ENCODE results near the gene CD300LB.
"Not testable (repeated sequence)": the region's sequence is repeated elsewhere in the genome, so short reads cannot be mapped to it uniquely, and the experiment has no call there.

The CD300LB gene

DNA sequence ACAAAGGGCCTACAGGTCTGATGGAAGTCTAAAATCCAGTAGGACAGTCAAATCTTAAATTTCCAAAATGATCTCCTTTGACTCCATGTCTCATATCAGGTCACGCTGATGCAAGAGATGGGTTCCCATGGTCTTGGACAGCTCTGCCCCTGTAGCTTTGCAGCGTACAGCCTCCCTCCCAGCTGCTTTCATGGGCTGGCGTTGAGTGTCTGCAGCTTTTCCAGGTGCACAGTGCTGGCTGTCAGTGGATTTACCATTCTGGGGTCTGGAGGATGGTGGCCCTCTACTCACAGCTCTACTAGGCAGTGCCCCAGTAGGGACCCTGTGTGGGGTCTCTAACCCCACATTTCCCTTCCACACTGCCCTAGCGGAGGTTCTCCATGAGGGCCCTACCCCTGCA lies 43.0 kb downstream of the CD300LB start:
- DNase-seq = not testable (repeated sequence)

DNA sequence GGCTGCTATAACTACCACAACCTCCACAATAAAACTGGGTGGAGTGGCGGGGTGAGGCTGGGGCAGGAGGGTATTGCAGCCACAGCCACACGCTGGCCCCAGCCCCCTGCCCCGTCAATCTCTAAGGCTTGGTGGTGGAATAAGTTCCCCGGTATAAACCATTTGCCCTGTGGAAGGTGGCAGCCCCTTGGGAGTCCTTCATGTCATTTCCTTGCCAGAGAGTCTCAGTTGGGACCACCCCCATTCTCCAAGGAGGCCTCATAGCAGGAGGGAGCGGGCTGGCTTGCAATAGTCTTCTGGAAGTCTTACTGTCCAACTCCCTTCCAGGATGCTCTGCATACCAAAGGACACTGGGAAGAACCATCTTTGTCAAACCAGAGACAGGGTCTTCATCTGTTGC lies 45.4 kb downstream of the CD300LB start:
- DNase-seq = no peak

DNA sequence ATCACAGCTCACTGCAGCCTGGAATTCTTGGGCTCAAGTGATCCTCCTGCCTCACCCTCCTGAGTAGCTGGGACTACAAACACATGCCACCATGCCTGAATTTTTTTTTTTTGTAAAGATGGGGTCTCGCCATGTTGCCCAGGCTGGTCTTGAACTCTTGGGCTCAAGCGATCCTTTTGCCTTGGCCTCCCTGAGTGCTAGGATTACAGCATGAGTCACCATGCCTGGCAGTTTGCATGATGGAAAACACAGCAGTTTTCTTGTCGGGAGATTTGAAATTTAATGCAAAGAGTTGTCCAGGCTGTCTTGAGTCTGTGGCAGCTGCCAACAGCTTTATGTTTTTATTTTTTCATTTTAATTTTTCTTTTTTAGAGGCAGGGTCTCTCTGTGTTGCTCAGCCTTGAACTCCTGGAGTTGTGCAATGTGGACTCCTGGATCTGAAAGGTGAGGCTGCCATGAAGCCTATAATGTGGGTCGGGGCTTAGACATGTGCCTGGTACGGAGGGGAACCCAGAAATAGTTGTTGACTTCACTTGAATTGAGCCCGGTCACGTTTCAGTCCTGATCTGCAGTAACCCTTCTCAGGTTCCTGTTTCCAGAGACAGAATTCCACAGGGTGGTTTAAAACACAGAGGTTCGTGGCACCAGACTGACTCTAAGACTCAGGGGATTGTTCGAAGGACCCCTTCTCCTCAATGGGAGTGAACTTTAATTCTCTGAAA lies 46.1 kb downstream of the CD300LB start:
- DNase-seq = no peak

DNA sequence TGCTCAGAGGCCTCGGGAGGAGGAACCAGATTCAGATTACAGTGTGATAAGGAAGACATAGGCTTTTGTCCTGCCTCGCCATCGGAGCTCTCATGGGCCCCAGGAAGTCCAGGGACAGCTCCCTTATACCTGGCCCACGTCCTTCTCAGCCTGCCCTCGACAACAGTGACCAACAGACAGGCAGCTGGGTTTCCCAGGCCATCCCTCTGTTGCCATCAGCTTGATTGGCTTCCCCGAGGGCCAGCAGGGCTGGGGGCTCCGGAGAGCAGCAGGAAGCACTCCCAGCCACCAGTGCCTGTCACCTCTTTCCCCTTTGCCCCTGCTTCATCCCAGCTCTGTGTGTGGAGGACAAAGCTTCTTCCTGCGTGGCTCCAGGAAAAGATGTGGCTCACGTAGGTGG lies 47.2 kb downstream of the CD300LB start:
- DNase-seq = no peak

DNA sequence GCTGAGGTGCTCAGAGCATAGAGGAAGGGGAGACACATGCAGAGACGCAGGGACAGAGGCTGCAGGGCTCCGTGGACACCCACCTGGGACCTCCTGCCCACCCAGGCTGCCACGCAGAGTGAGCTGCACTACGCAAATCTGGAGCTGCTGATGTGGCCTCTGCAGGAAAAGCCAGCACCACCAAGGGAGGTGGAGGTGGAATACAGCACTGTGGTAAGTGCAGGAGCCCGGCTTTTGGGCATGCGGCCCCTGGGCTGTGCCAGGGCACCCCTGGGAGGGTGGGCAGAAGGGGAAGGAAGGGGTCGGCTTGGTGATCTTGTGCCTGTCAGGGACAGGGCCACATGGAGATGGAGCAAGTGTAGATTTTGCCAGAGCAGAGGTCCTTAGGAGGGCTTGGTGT lies 49.7 kb downstream of the CD300LB start:
- DNase-seq = no peak

DNA sequence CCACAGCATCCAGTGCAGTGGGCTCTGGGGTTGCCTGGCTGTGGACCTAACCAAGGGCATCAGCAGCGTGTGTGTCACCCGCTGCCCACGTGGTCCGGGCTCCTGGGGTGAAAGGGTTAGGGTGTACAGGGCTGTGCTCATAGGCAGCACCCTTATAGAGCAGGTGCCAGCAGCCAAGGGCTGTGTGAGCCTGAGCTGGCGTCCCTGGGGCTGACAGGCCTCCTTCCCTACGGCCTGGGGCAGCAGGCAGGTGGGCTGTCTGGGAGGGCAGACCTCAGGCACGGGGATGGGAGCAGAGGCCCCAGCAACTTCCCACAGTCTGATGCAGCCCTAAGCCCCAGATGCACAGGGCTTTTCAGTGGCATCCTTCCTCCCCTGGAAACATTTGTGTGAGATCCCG lies 51.0 kb downstream of the CD300LB start:
- no peak for DNase-seq

DNA sequence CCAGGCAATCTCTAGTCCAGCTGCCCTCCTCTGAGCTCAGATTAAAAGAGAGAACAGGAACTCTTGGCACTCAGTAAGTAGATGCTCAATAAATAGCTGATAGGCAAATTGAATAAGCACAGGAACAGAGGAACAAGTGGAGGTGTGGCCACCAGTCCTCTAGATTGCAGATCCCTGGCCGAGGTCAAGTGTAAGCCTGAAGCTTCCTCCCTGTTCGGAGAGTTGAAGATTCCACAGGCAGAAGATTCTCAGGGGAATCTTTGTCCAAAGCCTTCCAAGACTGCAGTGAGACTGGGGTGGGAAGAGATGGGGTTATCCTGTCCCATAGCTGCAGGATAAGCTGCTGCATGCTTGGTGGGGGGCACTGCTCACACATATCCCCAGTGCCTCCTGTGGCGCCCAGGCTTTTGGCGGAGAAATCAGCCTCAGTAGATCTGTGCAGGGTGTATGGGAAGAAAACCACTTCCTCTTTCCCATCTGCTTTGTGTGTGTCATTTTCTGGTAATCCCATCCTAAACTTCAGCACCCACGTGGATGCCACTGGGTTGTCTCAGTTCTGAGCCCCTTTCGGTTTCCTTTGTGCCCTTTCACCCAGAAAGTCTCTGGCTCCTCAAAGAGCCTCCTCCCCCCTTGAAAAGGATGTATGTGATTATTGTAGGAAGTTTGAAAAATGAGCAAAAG lies 52.7 kb downstream of the CD300LB start:
- DNase-seq = no peak

DNA sequence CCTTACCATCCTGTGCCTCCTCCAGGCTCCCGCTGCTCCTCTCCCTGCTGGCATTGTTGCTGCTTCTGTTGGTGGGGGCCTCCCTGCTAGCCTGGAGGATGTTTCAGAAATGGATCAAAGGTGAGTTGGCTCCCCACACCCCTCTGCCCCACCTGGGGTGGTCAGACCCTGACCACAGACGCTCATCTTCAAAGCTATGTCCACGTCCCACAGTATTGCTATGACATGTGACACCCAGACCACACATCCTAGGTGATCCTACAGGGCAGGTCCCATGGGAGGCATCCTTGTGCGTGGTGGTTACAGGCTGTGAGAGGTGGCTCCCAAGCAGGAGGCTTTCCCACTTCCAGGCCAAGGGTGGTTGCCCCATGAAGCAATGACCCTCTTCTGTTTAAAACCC lies 53.9 kb downstream of the CD300LB start:
- no peak for DNase-seq

DNA sequence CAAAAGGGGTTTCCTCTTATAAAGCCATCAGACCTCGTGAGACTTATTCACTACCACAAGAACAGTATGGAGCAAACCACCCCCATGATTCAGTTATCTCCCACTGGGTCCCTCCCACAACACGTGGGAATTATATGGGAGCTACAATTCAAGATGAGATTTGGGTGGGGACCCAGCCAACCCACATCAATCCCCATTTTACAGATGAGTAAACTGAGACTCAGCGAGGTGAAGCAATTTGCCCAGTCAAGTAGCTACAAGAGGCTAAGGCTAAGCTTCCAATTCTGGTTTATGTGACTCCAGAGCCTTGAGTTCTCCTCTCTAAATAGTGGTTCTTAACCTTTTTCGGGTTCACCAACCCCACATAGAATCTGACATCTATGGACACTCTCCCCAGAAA lies 56.1 kb downstream of the CD300LB start:
- DNase-seq = no peak

DNA sequence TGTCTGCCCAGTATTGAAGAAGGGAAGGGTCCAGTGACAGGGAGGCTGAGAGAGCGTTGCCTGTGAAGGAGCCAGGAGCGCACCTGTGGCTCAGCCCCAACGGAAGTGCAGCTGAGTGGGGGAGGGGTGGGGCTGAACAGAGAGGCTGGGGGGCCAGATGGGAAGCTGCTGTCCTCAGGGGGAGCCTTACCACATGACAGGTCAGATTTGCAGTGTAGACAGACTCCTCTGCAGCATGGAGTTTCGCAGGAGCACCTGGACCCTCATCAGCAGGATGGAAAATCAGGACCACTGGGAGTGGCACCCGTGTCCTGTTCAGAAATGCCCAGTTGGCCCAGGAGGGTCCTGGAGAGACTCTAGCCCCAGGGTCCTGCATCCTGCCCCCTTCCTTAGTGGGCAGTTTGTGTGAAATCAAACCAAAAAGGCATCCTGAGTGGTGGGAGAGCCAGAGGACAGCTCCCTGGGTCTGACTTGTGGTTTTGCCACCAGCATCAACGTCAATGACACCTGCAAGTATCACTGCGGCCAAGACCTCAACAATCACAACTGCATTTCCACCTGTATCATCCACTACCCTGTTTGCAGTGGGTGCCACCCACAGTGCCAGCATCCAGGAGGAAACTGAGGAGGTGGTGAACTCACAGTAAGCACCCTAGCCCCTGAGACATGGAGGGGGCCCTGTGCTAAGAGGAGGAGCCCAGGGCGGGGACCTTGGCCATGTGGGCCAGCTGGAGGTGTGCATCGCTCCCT lies 57.1 kb downstream of the CD300LB start:
- no peak for DNase-seq

DNA sequence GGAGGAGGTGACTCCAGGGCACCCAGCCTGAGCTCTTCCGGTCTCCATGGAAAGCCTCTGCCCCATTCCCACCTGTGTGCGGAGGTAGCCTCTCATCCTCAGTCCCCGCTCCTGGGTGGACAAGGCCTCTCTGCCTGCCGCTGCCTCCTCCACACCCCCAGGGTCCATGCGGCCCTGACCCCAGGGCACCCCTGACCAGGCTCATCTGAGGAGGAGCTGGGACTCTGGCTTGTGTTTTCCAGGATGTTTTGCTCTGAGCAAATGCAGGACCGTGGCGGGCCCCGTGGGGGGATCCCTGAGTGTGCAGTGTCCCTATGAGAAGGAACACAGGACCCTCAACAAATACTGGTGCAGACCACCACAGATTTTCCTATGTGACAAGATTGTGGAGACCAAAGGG lies 58.0 kb downstream of the CD300LB start:
- no peak for DNase-seq

DNA sequence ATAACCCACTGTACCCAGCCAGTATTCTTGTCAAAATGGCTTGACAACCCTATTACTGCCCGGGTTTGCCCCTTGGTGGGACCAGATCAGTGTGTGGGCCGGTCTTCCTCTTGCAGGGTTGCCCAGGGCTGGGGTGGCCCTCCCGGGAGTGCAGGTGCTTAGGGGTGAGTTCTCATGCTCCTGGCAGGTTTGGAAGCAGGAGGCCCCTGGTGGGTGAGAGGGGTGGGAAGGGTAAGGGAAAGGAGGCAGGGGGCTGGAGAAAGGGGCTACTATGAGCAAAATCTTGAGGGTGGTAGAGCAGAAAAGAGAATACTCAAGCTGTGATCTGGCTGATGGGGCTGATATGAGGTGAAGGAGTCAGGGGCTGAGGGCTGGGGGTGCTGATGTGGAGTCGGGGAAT lies 58.4 kb downstream of the CD300LB start:
- DNase-seq = no peak

DNA sequence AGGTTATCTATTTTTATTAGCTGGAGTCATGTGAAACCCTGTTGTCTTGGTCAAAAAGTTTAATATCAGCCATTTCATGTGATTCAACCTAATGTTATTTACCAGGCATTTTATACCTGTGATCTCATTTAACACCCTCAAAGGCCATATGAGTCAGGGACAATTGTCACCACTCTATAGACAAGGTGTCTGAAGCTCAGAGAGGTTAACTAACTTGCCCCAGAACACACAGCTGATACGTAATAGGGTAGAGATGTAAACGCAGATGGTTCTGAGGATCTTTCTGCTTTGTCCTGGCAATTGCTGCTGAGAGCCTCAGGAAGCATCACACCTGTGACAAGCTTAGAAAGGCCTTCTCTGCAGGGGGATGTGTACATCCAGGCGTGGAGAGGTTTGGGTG lies 59.9 kb downstream of the CD300LB start:
- DNase-seq = no peak

Measured in KG1 (cell line).